HG02759 (cell line): ENCODE measurements around the gene NINL.

Experiments
- ATAC-seq: cut with Tn5 transposase; IDR thresholded peaks from one replicate; pipeline ENCODE4 v1.9.1; 2021; ENCODE audit warnings: mild to moderate bottlenecking, moderate library complexity; ENCODE audit not compliant: unreplicated experiment

Gene NINL

GRCh38 chr20:25534845-25535244, 50.5 kb downstream of the NINL start:
- no peak for ATAC-seq

DNA sequence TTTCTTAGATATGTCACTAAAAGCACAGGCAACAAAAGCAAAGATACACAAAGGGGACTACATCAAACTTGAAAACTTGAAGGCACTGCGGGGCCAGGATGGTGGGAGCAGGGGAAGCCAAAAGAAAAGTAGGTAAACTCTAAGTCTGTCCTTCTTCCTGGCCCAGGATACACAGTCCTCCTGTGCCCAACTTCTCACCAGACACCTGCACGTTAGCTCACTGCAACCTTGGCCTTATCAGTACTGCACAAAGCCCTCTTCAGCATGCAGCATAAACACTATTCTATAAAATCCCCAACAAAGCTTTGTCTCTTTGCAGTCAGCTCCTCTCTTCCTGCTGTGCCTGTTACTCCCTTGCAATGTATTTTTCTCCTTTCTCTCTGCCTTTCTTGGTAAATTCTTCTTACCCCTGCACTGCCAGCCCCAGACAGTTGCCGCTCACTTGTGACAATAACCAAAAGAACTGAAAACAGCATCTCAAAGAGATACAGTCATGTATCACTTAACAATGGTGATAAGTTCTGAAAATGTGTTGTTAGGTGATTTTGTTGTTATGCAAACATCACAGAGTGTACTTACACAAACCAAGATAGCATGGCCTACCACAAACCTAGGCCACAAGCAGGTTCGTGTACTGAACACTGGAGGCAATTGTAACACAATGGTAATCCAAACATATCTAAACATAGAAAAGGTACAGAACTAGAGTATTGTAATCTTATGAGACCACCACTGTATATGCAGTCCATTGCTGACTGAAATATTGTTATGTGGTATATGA, 51.2 kb downstream of the NINL start:
- no peak for ATAC-seq

DNA sequence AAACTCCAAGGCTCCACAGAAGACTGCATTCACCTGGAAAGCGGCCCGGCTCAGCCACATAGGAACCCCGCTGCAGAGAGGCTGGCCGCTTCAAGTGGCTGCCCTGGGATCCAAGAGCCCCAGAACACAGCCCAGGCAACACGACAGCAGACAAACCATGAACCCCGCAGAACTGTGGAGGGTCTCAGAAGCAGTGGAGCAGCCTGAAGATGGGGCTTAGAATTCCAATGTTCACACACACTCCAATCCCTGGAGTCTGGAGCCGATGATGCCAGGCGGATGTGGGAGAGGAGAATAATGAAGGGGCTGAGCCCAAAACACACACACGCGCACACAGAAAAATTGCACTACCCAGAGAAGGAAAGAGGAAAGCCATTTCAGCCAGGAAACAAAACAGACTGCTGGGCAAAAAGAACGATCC, 52.4 kb downstream of the NINL start:
- no peak for ATAC-seq

DNA sequence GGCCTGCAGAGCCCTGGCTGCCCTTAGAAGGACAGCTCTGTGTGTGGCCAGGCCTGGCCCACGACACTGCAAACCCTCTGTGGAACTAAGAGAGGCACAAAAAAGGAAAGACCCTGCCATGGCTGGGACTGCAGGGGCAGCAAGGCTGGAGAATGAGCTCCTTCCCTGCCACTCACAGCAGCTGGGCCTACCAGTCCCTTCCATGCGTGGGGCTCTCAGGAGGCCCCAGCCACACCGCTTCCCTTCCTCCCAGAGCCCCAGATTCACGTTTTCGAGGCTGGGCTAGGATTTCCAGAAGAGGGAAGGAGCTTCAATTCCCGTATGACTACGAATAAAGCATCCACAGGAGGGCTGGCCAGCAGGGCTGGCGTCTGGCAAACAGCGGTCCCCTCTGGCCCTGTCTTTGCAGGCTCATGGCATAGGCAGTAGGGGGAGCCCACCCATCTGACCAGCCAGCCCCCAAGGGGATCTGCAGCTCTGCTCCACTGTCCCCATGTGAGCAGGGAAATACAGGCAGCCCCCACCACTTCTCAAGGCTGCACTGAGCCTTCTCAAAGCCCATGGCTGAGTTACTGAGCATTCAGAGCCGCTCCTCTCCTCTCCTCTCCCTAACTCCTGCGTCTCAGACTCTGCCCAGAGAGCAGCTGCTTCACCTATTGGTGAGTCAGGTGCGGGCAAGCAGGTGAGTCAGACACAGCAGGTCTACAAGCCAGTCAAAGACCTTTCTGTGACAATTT, 53.1 kb downstream of the NINL start:
- ATAC-seq, result no peak

GRCh38 chr20:25529295-25529951, 55.9 kb downstream of the NINL start:
- no peak for ATAC-seq

- ATAC-seq, result no peak
Observed at GRCh38 chr20:25527949-25528348, 57.4 kb downstream of the NINL start.

GRCh38 chr20:25526446-25526845, 58.9 kb downstream of the NINL start:
- no peak for ATAC-seq

GRCh38 chr20:25525867-25526266, 59.5 kb downstream of the NINL start:
- no peak for ATAC-seq

DNA sequence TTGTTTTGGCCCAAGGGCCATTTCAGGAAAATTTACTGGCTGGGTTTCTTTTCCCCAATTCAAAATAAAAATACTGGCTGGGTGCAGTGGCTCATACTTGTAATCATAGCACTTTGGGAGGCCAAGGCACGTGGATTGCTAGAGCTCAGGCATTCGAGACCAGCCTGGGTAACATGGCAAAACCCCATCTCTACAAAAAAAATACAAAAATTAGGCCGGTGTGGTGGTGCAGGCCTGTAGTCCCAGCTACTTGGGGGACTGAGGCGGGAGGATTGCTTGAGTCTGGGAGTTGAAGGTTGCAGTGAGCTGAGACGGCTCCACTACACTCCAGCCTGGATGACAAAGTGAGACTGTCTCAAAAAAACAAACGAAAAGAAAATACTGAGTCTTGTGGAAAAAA, 60.0 kb downstream of the NINL start:
- no peak for ATAC-seq

DNA sequence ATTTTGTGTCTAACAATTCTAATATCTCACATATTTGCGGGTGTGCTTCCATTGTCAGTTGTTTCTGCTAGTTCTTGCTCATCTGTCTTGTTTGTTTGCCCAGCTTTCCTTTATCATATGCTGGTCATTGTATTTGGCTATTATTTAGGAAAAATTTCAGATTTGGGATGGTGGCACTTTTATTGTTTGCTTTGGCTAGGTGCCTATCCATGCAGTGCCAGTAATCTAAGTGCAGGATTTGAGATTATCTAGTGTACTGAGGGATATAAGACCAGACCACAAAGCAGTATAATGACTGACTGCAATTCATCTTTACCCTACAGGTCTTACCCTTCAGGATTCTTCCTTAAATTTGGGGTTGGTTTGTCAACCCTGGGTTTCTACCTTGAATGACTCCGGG, 63.9 kb downstream of the NINL start:
- ATAC-seq, result no peak

DNA sequence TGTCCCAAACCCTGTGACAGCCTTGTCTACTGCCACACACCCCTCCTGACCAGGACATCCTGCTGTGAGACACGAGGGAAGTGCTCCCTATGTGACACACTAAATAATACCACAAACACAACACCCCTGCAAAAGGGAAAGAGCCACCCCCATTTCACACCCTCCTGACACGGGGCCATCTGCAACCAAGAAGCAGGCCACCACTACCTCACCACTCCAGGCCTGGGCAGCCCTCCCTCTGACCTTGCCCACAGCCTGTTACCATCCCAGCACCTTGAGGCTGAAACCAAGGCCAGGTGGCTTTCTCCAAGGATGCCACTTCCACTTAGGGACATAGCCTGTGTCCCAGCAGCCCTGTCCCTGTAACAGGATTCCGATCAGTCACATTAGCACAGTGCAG, 68.2 kb downstream of the NINL start:
- ATAC-seq, result no peak

DNA sequence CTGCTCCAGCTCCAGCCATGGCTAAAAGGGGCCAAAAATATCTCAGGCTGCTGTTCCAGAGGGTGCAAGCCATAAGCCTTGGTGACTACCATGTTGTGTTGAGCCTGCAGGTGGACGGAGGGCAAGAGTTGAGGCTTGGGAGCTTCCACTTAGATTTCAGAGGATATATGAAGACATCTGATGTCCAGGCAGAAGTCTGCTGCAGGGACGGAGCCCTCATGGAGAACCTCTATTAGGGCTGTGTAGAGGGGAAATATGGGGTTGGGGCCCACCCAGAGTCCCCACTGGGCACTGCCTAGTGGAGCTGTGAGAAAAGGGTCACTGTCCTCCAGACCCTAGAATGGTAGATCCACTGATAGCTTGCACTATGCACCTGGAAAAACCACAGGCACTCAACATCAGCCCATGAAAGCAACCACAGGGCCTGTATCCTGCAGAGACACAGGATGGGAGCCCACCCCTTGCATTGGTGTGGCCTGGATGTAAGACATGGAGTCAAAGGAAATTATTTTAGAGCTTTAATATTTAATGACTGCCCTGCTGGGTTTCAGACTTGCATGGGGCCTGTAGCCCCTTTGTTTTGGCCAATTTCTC, 70.5 kb downstream of the NINL start:
- ATAC-seq, result no peak

GRCh38 chr20:25514195-25514594, 71.1 kb downstream of the NINL start:
- ATAC-seq, result no peak

GRCh38 chr20:25512709-25513108, 72.6 kb downstream of the NINL start:
- no peak for ATAC-seq

DNA sequence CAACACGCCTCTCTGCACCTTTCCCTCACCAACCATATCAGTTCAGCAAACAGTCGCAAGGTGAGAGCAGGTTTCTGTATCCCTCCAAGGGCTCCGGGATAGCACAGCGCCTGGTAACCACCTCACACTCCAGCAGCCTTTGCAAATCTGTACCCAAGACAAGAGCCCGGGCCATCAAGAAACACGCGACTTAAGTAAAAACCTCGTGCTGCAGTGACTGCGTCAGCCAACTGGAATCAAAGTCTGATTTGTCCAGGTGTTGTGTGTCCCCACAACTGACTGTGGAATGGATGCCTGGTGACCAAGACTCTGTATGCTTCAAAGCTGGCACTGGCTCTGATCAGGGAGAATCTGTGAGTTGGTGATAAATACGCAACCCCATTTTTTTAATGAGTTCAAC, 74.1 kb downstream of the NINL start:
- no peak for ATAC-seq

GRCh38 chr20:25510721-25511120, 74.6 kb downstream of the NINL start:
- no peak for ATAC-seq

- no peak for ATAC-seq
Observed at GRCh38 chr20:25510202-25510601, 75.1 kb downstream of the NINL start.

DNA sequence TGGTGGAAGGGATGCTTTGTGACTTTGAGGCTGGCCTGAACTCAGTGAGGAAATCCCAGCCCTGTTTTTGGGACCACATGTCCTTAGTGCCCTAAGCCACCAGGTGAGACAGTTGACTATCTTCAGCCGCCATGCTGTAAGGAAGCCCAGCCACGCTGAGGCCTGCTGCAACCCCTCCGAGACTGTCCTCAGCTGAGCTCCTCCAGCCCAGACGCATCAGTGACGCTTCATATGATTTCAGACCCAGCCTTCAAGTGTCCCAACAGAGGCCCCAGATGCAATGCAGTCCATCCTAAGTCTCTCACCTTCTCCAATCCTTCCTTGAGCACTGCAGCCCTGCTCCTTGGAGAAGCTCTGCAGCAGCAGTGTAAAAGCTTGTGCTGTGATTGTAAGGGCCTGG, 76.2 kb downstream of the NINL start:
- no peak for ATAC-seq

DNA sequence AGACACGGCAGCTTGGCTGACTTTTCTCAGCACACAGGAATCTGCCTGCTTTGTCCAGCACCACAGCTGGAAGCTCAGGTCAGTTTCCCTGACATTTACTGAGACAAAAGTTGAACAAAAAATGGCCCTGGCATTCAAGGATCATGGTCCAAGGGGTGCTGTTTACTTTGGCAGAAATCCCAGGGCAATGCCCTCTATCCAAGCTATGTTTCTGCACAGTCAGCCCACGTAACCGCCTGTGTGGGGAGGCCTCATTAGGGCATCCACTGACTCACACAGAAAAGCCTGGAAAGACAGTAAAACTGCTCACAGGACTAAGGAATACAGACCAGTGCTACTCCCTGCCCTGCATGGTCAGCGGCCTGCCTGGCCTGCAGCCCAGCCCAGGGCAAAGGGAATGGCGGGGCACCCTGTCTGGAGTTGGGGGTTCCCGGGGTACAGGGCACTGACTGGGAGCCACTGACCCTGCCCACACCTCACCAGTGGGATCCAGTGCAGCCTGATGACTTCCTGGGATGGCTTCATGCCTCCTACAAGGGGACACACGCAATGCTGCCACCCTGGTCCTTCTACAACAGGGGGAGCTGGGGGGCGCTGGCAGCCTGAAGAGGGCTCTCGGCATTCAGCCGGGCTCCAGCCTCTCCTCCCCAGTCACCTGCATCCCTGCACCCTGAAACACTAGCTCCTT, 77.1 kb downstream of the NINL start:
- ATAC-seq, result no peak

- no peak for ATAC-seq
Observed at GRCh38 chr20:25507385-25508082, 77.8 kb downstream of the NINL start.
